ENCODE data around the gene ZNF367.

ZNF367 gene

GRCh38 chr9:96436063-96436455, 17.9 kb upstream of the ZNF367 start:
- no peak for DNase-seq

DNA sequence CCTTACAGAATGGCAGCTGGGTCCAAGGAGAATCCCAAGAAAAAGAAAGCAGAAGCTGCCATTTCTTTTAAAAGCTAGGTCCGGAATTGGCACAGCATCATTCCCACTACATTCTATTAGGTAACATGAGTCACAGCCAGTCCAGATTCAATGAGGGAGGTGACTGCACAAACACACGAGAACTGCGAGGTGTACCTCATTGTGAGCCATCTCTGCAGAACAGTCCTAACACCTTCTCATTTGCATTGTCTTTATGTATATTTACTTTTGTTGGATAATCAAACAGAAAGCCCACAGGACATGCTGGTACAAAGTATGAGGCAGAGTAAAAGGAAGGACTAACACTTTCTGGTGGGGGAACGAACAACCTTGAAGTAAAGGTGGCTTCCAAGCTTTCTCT, 17.2 kb upstream of the ZNF367 start:
- DNase-seq, result no peak

- DNase-seq, result no peak
Measured at GRCh38 chr9:96430377-96430776, 12.2 kb upstream of the ZNF367 start.

DNA sequence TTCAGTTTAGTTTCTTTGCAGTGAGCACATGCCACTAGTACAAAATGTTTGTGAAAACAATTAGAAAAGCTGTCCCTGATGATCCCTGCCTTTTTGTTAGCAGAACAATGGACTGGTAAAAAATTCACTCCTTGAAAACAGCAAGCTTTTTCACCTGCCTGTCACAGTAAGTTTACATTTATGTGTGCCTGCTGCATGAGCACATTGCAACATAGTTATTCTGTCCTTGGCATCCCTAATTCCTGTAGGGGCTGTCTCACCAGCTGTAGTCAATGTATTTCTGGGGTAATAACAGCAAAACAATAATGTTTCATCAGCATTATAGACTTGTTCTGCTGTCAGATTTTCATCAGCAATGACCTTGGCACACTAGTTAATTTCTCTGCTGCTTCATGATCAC, 11.6 kb upstream of the ZNF367 start:
- no peak for DNase-seq

DNA sequence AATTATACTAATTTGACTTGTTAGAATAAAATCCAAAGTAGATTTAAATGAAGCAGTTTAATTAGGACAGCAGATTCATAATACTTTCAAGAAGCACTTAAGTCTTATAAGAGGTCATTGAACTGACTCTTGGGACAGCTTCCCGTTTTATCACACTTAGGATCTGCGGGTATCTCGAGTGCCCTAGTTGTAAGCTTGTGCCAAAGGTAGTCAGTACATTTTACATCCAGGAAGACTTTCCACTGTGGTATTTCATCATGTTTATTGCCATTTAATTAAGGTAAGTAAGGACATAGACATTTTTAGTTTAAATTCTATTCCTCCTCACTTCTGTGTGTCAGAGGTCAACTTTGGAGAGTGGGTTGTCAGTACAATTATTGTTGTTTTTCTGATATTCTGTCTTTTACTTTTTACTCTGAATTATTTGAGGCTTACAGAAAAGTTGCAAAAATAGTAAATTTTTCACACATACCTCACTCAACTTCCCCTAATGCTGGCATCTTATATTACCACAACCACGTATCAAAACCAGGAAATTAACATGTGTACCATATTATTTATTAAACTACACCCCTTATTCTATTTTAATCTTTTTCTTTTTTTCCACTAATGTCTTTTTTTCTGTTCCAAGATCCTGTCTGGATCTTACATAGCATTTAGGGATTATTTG, 7.5 kb upstream of the ZNF367 start:
- DNase-seq, result no peak

GRCh38 chr9:96423985-96424336, 5.8 kb upstream of the ZNF367 start:
- DNase-seq, result no peak

GRCh38 chr9:96423322-96423984, 5.3 kb upstream of the ZNF367 start:
- no peak for DNase-seq

- no peak for DNase-seq
Measured at GRCh38 chr9:96420468-96421219, 2.5 kb upstream of the ZNF367 start.

GRCh38 chr9:96419691-96419969, 1.5 kb upstream of the ZNF367 start:
- no peak for DNase-seq

DNA sequence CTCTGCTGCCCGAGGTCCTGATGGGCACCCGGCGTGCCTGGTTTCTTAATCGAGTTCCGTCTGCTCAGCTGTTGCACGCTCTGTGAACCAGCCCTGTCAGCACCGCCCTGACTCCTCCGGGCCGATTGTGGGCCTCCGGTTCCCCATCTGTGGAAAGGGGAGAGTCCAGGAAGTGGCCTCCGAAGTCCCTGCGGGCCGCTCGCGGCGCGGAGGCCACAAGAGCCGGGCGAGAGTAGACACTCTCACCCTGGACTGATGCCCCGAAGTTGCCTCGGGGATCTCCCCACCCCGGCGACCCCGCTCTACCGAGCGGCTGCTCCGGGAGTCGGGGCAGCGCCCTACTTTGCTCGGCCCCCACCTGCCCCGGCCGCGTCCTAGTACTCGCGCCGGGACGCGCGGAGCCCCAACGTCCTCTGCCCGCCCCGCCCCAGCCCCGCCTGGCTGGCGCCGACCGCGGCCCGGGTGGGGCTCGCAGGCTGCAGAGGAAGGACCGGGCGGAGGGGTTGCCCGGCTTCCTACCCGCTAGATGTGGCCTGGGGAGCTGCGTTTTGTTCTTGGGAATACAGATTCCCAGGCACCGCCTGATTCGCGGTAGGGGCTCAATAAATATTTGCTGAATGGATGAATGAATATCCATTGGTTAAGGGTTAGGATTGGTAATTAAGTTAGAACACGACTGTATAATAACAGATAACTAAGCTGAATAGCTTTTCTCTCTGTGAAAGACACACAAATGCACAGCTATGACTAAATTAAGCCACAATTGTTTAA, 935 bp upstream of the ZNF367 start:
- DNase-seq, result peak; percentile 61

GRCh38 chr9:96417661-96418082, 498 bp downstream of the ZNF367 start:
- DNase-seq, result no peak

DNA sequence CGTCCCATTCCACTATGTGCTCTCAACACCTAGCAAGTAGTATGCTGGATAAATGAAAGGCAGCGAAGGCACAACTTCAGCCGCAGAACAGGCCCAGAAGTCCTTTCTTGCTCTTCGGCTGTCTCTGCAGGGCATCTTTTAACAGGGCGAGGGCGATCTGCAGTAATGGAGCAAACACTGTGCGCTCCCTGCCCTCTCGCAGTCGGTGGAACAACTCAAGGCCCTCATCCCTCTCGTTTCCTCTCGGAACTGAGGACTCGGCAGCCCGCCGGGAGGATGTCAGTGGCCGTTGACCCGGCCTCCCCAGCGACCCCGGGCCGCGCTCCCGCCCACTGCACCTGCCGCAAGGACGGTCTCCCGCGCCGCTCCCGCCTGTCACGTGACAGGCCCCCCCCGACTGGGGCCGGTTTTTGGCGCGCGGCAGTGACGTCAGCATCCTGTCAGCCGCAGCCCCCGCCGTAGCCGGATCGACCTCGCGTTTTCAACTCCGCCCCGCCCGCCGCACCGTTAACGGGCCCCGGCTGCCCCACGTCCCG, 1.1 kb downstream of the ZNF367 start:
- DNase-seq, result peak; percentile 82

GRCh38 chr9:96413302-96414221, 4.6 kb downstream of the ZNF367 start:
- peak; percentile 43 for DNase-seq

DNA sequence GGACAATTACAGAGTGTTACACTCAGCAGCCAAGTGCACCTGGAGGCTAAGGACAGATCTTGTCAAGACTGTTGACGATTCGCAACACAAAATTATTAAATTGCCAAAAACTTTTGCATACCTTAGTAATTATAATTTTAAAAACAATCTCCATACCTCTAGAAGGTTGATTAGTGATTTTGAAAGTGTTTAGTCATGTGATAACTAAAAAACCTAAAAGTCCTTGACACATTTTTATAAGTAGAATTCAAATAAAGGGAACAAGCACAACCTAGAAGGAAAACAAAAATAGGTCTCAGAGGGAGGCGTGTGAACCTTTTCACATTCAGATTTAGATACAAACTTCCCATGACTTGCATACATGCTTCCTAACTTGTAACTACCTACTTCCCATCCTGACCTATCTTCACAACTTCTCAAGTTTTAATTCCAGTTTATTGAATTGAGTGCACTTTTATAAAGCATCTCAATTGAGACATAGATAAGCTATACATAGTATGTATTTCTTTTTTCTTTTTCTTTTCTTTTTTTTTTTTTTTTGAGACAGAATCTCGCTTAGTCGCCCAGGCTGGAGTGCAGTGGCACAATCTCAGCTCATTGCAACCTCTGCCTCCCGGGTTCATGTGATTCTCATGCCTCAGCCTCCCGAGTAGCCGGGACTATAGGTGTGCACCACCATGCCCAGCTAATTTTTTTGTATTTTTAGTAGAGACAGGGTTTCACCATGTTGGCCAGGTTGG, 5.8 kb downstream of the ZNF367 start:
- no peak for DNase-seq

GRCh38 chr9:96411129-96411838, 6.9 kb downstream of the ZNF367 start:
- no peak for DNase-seq

DNA sequence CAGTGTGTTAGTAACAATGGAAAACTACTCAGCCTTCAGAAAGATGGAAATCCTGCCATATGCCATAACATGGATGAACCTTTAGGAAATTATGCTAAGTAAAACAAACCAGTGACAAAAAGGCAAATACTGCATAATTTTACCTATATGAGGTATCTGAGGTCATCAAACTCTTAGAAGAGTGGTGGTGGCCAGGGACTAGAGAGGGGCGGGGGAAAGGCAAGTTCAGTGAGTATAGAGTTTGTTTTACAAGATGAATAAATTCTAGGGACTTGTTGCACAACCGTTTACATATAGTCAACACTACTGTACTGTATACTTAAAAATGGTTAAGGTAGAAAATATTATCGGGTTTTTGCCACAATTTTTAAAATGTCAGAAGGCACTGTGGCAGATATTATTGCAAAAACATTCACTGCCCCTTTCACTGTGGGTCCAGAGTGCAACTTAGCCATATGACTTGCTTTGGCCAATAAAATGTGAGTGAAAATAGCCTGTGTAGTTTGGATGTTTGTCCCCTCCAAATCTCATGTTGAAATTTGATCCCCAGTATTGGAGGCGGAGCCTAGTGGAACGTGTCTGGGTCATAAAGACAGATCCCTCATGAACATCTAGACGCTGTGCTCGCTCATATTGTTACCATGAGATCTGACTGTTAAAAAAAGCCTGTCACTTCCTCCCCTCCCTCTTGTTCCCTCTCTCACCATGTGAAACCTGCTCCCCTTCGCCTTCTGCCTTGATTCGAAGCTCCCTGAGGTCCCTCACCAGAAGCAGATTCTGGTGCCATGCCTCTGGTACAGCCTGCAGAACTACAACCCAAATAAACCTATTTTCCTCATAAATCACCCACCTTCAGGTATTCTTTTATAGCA, 9.5 kb downstream of the ZNF367 start:
- DNase-seq, result no peak

GRCh38 chr9:96400132-96400910, 17.8 kb downstream of the ZNF367 start:
- no peak for DNase-seq

DNA sequence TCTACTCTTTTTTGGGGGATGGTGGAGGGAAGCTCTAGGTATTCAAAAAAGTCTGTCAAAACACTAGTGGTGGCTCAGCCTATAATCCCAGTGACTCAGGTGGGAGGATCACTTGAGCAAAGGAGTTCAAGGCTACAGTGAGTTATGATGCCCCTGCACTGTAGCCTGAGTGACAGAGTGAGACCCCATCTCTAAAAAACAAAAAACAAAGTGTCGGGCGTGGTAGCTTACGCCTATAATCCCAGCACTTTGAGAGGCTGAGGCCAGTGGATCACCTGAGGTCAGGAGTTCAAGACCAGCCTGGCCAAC, 18.9 kb downstream of the ZNF367 start:
- DNase-seq, result no peak
